Activated T-cell treated with anti-CD3 and anti-CD28 coated beads, Interleukin-2, amount 50 U/mL, for 24 hours (primary cell): Measurements from ENCODE around the gene SNX10.

Source experiments
- DNase-seq: peaks from one replicate; pipeline ENCODE4 v3.0.0-alpha.2; 2020
- H3K27ac Mint-ChIP-seq: 2 replicates; pipeline ENCODE4 v1.8.0; 2020; ENCODE audit warnings: mild to moderate bottlenecking, mixed read lengths
- H3K27me3 Mint-ChIP-seq: 2 replicates; pipeline ENCODE4 v1.8.0; 2020; ENCODE audit warnings: mixed read lengths
- H3K36me3 Mint-ChIP-seq: 2 replicates; pipeline ENCODE4 v1.8.0; 2020; ENCODE audit warnings: low read depth, mixed read lengths
- H3K4me1 Mint-ChIP-seq: 2 replicates; pipeline ENCODE4 v1.8.0; 2020; ENCODE audit warnings: low read depth, mixed read lengths
- H3K4me3 Mint-ChIP-seq: 2 replicates; pipeline ENCODE4 v1.8.0; 2020; ENCODE audit warnings: mild to moderate bottlenecking, moderate library complexity, mixed read lengths
- H3K9me3 Mint-ChIP-seq: 2 replicates; pipeline ENCODE4 v1.8.0; 2020; ENCODE audit warnings: mixed read lengths

SNX10 gene

DNA sequence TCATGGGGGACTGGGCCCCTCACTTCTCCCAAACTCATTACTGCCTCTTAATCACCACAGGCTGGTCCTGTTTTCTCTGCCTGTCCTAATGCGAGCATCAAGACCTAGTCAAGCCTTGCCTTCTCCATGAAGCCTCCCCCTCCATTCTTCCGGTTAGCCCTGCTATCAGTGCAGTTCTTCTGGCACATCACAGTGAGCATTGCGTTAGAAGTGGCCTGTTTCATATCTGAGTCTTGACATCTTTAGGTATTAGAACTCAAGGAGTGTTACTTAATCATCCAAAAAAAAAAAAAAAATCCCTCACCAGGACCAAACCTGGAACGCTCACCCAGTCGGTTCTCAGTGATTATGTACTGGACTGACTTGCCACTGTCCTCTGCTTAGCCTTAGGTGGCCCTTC, 17.4 kb downstream of the SNX10 start:
- DNase-seq: no peak
- H3K9me3 Mint-ChIP-seq: no peaks in the 10 kb centered on the region
- H3K4me3 Mint-ChIP-seq: no peak overlapping the region
- peaks cover 24% of the 10 kb centered on the region for H3K36me3 Mint-ChIP-seq
- H3K27ac Mint-ChIP-seq: no peak overlapping the region
- H3K4me1 Mint-ChIP-seq: peaks cover 10% of the 10 kb centered on the region
- H3K27me3 Mint-ChIP-seq: no peaks in the 10 kb centered on the region

- Mint-ChIP-seq H3K4me3 (no peak overlapping the region), H3K27me3 (no peaks in the 10 kb centered on the region)
Observed at GRCh38 chr7:26311798-26312197, 20.1 kb downstream of the SNX10 start.

DNA sequence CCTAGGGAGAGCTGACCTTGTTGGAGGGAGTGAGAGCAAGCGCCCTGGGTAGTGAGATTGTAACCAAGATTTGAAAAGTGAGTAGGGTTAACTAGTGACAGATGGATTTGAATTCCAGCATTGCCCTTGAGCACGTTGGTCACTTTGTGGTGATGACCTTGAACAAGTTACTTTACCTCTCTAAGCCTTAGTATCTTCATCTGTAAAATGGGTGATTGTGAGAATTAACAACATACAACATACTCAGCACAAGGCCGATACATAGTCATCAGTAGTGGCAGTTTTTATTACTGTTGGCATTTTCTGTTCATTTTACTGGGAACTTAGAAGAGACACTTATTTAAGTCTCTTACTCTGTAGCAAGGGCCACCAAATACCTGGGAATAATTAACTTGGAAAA, 25.5 kb downstream of the SNX10 start:
- DNase-seq: no peak
- H3K4me1 Mint-ChIP-seq: peaks cover 2% of the 10 kb centered on the region
- no peak overlapping the region for H3K4me3 Mint-ChIP-seq
- no peaks in the 10 kb centered on the region for H3K9me3 Mint-ChIP-seq
- H3K27me3 Mint-ChIP-seq: no peaks in the 10 kb centered on the region
- H3K36me3 Mint-ChIP-seq: peaks cover 14% of the 10 kb centered on the region
- H3K27ac Mint-ChIP-seq: no peak overlapping the region

More at GRCh38 chr7:26311798-26312197, 20.1 kb downstream of the SNX10 start:
- no peak overlapping the region for H3K27ac Mint-ChIP-seq
- no peak for DNase-seq
- no peaks in the 10 kb centered on the region for H3K9me3 Mint-ChIP-seq
- H3K36me3 Mint-ChIP-seq: peaks cover 17% of the 10 kb centered on the region
- peaks cover 5% of the 10 kb centered on the region for H3K4me1 Mint-ChIP-seq

GRCh38 chr7:26318921-26319320, 27.3 kb downstream of the SNX10 start:
- Mint-ChIP-seq H3K27me3 (no peaks in the 10 kb centered on the region), H3K9me3 (no peaks in the 10 kb centered on the region), H3K4me3 (no peak overlapping the region), H3K36me3 (peaks cover 14% of the 10 kb centered on the region), H3K27ac (no peak overlapping the region), H3K4me1 (peaks cover 2% of the 10 kb centered on the region)
- no peak for DNase-seq

DNA sequence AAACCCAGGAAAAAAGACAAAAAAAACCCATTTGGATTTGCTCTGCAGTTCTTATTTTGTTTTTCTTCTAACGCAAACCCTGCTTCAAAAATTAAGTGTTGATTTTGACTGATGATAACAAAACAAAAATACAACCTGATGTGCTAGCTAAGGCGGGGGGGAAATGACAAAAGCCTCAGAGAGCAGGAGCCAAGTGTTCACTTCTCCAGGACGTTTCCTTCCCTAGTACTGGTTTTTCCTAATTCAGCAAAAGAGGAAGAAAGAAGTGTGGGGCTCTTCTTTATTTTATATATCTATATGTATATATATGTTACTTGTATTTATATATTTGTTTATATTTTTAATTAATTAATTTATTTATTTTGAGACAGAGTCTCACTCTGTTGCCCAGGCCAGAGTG, 28.0 kb downstream of the SNX10 start:
- H3K27me3 Mint-ChIP-seq: no peaks in the 10 kb centered on the region
- H3K9me3 Mint-ChIP-seq: no peaks in the 10 kb centered on the region
- no peaks in the 10 kb centered on the region for H3K4me1 Mint-ChIP-seq
- no peak overlapping the region for H3K4me3 Mint-ChIP-seq
- H3K27ac Mint-ChIP-seq: no peak overlapping the region
- DNase-seq: no peak
- H3K36me3 Mint-ChIP-seq: peaks cover 14% of the 10 kb centered on the region

GRCh38 chr7:26320878-26321277, 29.2 kb downstream of the SNX10 start:
- no peaks in the 10 kb centered on the region for H3K27me3 Mint-ChIP-seq
- no peak for DNase-seq
- no peak overlapping the region for H3K4me3 Mint-ChIP-seq
- H3K27ac Mint-ChIP-seq: no peak overlapping the region
- H3K36me3 Mint-ChIP-seq: peaks cover 14% of the 10 kb centered on the region
- H3K9me3 Mint-ChIP-seq: no peaks in the 10 kb centered on the region
- no peaks in the 10 kb centered on the region for H3K4me1 Mint-ChIP-seq

- Mint-ChIP-seq H3K36me3 (peaks cover 14% of the 10 kb centered on the region), H3K4me1 (no peaks in the 10 kb centered on the region)
- DNase-seq: no peak
Observed at GRCh38 chr7:26321435-26321834, 29.8 kb downstream of the SNX10 start.

DNA sequence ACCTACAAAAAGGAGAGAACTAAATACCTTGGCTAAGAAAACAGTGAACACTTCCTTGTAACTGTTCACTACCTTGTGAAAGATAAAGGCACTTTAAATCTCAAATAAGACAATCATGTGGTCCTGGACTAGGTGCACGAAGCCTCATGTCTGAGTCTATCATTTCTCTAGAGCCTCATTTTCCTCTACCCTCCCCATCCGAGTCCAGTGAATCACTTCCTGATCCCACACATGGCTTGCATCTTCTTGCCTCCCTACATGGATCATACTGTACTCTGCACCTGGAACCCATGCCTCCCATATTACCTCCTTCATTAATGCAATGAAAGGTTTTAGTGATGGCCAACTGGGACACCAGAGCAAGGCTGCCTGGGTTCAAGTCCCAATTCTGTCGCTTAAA, 34.5 kb downstream of the SNX10 start:
- Mint-ChIP-seq H3K36me3 (peaks cover 6% of the 10 kb centered on the region), H3K27ac (no peak overlapping the region), H3K27me3 (no peaks in the 10 kb centered on the region), H3K4me1 (no peaks in the 10 kb centered on the region), H3K9me3 (no peaks in the 10 kb centered on the region), H3K4me3 (no peak overlapping the region)
- DNase-seq: no peak

More at GRCh38 chr7:26321435-26321834, 29.8 kb downstream of the SNX10 start:
- Mint-ChIP-seq H3K4me3 (no peak overlapping the region), H3K9me3 (no peaks in the 10 kb centered on the region), H3K27ac (no peak overlapping the region), H3K27me3 (no peaks in the 10 kb centered on the region)

DNA sequence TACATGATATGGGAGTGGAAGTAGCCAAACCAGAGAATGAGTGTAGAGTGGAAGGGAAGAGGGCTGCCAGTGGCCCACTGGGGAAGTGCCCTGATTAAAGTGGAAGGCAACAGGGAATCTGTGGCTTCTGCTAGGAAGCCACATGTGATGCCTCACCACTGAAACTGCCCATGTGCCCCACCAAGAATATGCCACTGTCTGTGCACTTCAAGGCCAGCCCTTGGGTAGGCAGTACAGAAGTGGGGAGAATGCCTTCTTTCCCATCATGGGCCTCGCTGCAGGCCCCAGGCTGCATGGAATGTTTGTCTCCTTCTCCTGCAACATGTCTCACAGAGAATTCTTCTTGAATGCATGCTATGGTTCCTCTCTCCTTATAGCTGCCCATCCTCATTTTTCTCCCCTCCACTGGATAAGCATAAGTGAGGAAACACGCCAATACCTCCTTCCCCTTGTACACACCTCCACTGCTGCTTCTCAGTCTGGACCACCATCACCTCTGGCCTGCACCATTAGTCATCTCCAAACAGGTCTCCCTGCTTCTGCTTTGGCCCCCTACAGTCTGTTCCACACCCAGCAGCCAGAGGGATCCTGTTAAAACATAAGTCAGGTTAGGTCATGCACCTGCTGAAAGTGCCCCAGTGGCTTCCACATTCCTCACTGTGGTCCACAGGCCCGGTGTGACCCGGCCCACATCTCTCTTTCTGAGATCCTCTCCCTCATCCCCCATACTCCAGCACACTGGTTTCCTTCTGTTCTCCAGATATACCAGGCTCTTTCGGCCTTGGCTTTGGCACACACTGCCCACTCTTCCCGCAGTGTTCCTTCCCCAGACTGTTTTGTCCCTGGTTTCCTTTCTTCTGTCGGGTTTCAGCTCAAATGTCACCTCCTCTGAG, 37.1 kb downstream of the SNX10 start:
- Mint-ChIP-seq H3K9me3 (no peaks in the 10 kb centered on the region), H3K27me3 (no peaks in the 10 kb centered on the region), H3K36me3 (peaks cover 2% of the 10 kb centered on the region), H3K4me1 (peaks cover 3% of the 10 kb centered on the region), H3K4me3 (no peak overlapping the region), H3K27ac (no peak overlapping the region)
- no peak for DNase-seq

- H3K4me3 Mint-ChIP-seq: no peak overlapping the region
- peaks cover 2% of the 10 kb centered on the region for H3K36me3 Mint-ChIP-seq
- H3K27me3 Mint-ChIP-seq: no peaks in the 10 kb centered on the region
- no peaks in the 10 kb centered on the region for H3K9me3 Mint-ChIP-seq
- no peak overlapping the region for H3K27ac Mint-ChIP-seq
- DNase-seq: no peak
- peaks cover 11% of the 10 kb centered on the region for H3K4me1 Mint-ChIP-seq
Observed at GRCh38 chr7:26329520-26330255, 38.0 kb downstream of the SNX10 start.

DNA sequence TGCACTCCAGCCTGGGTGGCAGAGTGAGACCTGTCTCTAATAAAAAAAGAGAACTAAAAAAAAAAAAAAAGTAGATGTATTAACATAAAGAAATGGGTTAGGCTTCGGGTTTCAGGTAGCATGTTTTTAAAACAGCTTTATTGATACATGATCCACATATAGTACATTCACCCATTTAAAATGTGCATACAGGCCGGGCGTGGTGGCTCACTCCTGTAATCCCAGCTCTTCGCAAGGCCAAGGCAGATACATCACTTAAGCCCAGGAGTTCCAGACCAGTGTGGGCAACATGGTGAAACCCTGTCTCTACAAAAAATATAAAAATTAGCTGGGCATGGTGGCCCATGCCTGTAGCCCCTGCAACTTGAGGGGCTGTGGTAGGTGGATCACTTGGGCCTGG, 39.5 kb downstream of the SNX10 start:
- DNase-seq: no peak
- Mint-ChIP-seq H3K36me3 (peaks cover 2% of the 10 kb centered on the region), H3K27me3 (no peaks in the 10 kb centered on the region), H3K27ac (no peak overlapping the region), H3K4me1 (peaks cover 21% of the 10 kb centered on the region), H3K4me3 (no peak overlapping the region), H3K9me3 (no peaks in the 10 kb centered on the region)

- Mint-ChIP-seq H3K27ac (no peak overlapping the region), H3K9me3 (no peaks in the 10 kb centered on the region), H3K4me3 (no peak overlapping the region), H3K4me1 (peaks cover 21% of the 10 kb centered on the region), H3K27me3 (no peaks in the 10 kb centered on the region), H3K36me3 (peaks cover 2% of the 10 kb centered on the region)
- DNase-seq: no peak
Observed at GRCh38 chr7:26331789-26332188, 40.1 kb downstream of the SNX10 start.

- no peaks in the 10 kb centered on the region for H3K27me3 Mint-ChIP-seq
- H3K27ac Mint-ChIP-seq: no peak overlapping the region
- no peak for DNase-seq
- H3K4me3 Mint-ChIP-seq: no peak overlapping the region
- H3K4me1 Mint-ChIP-seq: peaks cover 23% of the 10 kb centered on the region
- H3K36me3 Mint-ChIP-seq: peaks cover 2% of the 10 kb centered on the region
- no peaks in the 10 kb centered on the region for H3K9me3 Mint-ChIP-seq
Observed at GRCh38 chr7:26332698-26333097, 41.0 kb downstream of the SNX10 start.

DNA sequence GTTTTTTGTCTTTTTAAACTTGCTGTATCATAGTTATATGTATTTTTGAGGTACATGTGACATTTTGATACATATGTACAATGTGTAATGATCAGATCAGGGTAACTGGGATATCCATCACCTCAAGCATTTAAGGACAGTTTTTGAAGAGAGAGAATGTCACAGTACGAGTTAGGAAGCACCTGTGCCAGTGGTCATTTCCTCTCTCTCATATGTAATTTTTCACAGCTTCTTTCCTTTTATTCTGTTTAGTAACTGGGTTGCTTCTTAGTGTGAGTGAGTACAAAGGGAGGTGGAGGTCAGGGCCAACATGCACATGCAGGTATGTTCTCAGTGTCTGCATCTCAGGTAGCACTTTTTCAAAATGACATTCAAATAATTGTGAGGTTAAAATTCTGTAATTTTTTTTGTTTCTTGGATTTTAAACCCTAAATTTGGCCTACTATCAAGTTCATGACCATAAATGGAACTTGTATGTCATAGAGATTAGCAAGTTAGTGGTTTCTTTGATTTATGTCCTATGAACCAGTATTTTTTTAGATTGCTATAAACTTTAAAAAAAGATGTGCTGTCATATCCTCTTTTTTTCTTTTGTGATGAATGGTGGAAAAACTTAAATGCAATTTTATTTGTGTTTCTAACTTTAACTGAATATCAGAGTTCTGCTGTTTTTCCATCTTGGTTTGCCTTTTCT, 42.7 kb downstream of the SNX10 start:
- no peaks in the 10 kb centered on the region for H3K36me3 Mint-ChIP-seq
- no peak overlapping the region for H3K27ac Mint-ChIP-seq
- H3K9me3 Mint-ChIP-seq: no peaks in the 10 kb centered on the region
- H3K4me1 Mint-ChIP-seq: peaks cover 23% of the 10 kb centered on the region
- DNase-seq: no peak
- no peak overlapping the region for H3K4me3 Mint-ChIP-seq
- H3K27me3 Mint-ChIP-seq: no peaks in the 10 kb centered on the region
